ENCODE data around the gene ADGB.
"Not testable (repeated sequence)": the region's sequence is repeated elsewhere in the genome, so short reads cannot be mapped to it uniquely, and the experiment has no call there.

The ADGB gene

DNA sequence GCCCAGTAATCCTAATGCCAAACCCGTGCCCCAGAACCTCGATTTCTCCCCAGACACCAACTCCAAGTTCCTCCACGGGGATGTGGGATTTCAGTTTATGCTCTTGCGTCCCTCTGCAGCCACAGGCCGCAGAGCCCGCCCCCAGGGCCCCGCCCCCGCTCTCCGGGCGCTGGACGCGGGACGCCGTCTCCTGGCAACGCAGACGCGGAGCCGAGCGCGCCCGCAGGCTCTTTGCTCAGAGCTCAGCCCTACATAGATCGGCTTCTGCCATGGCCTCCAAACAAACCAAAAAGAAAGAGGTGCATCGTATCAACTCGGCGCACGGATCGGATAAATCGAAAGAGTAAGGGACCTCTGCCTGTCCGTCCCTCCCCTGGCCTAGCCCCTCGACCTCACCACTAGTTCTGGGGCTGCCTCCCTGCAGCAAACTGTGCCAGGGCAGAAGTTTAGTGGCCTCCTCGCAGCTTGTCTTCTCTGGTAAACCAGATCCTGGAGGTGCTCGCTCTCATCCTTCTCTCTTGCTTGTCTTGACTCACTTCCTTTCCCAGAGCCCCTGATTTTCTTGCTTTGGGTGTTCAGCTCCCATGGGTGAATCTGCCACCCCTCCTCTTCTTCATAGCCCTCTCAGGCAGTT, at the start of gene ADGB:
Gene ADGB, plus strand, starts transcription at position 201 of the 634 bp plus-strand sequence. Its CDS starts 69 bp downstream, at position 270.
- no peak for DNase-seq

DNA sequence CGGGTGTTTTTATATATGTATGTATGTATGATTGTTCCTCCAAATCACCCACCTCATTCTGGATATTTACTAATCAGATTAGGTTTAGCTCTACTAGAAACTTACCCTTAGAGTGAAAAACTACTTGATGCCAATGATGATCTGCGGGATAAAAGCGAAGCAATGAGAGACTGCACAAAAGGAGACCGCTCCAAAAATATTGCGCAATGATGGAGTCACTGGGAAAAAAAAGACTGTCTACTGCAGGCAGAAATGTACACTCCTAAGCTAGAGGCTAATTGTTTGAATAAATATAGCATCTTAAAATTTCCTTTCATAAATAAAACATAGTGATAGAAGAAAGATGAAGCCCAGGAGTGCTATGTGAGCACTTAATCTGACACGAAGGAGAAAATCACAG, 47.9 kb upstream of the ADGB start:
- DNase-seq: no peak

DNA sequence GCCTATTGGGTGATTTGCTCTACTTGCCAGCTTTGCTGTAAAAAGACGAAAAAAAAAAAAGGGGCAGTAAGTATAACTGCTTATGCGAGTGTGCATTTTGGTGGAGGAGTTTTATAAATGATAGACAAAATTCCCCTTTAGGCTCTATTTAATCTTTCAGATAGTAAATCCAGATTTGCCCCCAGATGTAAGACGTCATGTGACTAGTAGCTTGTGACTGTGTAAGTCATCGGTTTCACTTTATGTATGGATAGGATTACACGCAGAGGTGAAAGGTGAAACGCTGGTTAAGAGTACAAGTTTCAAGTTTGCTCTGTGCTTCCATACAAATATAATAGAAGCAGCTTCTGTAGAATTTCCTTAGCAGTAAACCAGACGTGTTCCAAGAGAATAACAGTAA, 47.2 kb upstream of the ADGB start:
- DNase-seq: no peak

DNA sequence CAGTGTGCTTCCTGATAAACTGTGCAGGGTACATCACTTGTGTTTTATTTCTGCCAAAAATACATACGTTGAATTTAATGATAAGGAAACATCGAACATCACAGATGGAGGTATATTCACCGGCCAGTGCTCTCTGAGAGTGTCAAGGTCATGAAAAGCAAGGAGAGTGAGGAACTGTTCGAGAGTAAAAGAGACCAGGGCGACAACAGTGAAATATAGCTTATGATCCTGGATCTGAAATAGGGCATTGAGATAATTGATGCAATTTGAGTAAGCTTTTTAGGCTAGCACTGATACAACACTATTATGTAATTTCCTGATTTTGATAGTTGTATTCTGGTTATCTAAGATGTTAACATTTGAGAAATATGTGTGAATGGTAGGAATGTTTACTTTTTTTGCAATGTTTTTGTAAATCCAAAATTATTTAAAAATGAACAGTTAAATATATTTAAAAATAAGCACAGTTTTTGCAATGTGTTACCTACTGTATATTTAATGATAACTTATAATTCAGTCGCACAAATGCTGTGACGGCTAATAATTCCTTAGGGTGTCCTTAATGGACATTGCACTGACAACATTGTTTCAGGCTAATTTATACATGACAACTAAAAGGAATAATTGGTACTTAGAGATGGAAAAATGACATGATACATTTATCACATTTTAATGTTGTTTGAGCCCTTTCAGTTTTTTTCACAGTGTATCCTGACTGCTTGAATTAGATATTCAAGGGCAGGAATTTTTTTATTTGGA, 45.2 kb upstream of the ADGB start:
- DNase-seq: no peak

DNA sequence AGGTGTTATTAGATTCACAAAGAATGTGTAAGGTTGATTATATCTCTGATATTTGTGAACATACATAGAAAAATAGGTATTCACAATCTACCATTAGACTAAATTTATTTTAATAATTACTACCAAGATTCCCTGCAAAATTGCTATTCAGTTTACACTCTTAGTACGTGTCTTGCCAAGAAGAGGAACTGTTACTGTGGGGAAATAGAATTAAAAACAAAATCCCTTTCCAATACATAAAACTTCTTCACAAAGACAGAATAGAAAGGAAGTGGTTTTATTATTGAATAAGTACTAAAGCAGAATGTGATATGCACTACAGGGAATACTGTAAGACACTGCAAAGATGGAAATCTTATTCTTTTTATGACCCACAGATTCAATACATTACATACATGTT, 38.2 kb upstream of the ADGB start:
- DNase-seq: no peak

DNA sequence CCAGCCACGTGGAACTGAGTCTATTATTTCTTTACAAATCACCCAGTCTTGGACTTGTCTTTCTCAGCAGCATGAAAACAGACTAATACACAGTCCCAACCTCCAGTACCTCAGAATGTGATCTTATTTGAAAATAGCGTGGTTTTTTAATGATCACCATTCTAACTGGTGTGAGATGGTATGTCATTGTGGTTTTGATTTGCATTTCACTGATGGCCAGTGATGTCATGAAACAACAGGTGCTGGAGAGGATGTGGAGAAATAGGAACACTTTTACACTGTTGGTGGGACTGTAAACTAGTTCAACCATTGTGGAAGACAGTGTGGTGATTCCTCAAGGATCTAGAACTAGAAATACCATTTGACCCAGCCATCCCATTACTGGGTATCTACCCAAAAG, 32.1 kb upstream of the ADGB start:
- DNase-seq: not testable (repeated sequence)

DNA sequence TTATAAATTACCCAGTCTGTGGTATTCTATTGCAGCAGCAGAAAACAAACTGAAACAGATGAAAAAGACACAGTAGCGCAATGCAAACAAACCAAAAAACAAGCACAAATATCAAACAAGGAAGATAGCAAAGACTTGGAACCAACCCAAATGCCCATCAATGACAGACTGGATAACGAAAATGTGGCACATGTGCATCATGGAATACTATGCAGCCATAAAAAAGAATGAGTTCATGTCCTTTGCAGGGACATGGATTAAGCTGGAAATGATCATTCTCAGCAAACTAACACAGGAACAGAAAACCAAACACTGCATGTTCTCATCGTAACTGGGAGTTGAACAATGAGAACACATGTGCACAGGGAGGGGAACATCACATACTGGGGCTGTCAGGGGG, 30.2 kb upstream of the ADGB start:
- DNase-seq: not testable (repeated sequence)

DNA sequence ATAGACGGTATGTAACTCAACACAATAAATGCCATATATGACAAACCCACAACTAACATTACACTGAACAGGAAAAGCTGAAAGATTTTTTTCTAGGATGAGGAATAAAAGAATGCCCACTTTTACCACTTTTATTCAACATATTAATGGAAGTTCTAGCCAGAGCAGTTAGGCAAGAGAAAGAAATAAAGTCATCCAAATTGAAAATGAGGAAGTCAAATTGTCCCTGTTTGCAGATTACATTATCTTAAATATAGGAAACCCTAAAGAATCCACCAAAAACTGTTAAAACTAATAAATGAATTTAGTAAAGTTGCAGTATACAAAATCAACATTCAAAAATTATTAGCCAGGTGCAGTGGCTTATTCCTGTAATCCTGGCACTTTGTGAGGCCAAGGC, 24.6 kb upstream of the ADGB start:
- no peak for DNase-seq

DNA sequence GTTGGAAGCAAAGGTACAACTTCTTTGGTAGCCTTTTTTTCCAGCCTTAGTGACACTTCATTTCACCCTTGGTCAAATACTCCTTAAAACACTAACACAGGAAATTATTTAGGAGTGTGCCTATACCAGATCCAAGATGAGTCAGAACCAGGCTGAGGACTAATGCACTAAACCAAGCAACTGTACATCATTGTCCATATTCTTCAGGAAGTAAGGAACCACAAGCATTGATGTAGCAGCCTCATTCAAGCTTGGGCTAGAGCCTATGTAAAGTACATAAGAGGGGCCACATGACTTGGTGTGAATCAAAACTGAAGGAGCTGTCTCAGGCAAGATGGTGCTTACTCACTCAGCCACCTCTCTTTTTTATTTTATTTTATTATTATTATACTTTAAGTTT, 20.7 kb upstream of the ADGB start:
- no peak for DNase-seq

DNA sequence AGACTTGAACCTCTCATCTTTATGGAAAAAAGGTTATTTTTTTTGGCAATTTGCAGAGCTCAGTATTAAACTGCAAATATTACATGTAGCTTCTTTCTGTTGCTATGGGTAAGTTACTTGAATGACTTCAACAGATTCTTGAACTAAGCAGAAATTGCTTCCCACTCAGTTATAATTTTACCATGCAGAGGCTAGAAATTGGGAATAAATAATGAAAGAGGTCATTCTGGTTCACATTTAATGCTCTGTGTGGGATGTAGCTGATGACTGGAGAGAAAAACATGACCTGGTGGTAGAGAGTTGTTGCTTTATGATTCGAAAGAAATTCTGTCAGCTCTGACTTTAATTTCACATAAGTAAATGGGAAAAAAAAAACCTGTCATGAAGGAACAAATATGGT, 16.8 kb upstream of the ADGB start:
- DNase-seq: no peak

DNA sequence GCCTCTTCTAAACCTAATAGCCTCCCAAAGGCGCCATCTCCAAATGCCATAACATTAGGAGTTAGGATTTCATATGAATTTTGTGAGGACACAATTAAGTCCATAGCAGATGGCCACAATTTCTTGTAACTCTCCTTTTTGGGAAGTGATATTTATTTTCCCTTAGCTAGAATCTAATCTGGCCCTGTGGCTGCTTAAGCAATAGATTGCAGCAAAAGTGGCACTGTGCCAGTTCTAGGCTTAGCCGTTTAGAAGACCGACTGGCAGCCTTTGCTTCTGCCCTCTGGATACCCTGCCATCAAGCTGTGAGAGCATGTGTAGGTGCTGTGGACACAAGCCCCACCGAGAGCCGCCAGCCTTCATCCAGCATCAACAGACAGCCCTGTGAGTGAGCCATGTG, 15.9 kb upstream of the ADGB start:
- DNase-seq: no peak

DNA sequence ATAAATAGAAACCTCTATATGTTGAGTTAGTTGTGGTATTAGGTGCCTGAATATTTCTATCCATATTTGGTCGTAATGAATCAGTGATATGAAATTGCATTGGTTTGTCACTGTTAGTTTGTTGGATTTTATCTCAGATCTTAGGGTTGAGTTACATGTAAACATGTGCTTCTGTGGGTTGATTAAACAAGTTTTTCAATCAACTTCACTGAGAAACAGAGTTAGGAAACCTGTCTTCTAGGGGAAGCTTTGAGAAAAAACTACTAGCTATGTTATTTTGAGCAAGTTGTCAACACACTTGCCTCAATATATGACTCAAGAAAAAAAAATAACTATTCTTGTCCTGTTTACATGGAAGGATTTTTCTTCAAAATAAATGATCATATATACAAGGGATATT, 14.8 kb upstream of the ADGB start:
- no peak for DNase-seq

DNA sequence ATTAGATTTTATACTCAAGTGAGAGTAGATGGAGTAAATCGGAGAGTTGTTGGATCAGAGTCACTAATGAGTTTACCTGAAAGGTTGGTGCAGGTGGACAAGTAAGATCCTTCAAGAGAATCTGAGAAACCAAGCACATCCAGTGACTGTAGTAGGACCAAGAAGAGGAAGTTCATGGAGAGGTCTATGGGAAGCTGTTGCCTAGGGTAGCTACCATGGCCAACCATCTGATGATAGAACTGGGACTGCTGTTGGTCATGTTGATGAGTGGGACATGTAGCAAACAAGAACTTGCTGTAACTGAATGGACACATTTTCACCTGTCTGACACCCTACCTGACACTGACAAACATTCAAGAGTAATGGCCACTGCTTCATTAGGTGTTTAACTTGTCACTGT, 11.3 kb upstream of the ADGB start:
- DNase-seq: no peak

DNA sequence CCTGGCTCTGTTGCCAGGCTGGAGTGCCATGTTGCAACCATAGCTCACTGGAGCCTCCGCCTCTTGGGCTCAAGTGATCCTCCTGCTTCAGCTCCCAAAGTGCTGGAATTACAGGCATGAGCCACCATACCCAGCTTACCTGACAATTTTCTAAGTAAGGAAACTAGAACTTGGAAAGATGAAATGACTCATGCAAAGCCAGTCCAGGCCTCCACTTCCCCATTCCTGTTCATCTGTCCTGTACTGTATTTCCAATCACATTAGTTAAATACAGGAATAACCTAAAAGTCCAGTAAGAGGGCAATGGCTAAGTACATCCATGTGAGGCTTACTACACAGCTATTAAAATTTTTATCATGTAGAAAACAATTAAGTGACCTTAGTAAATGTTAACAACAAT, 8.3 kb upstream of the ADGB start:
- no peak for DNase-seq

DNA sequence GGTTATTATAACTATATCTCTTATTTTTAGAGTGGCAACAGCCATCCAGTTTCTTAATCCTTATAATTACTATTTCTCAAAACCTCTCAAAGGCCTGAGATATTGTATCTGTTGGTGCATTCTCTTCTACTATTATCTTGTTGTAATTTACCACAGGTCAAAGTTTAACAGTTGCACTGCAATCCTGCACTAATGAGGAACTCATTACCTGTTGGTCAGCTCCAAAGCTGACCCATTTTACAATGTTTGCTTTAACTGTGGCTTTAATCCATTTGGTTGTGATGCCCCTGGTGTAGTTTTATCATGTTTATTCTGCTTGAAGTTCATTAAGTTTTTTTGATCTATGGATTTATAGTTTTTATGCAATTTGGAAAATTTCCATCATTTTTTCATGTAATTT, 6.3 kb upstream of the ADGB start:
- DNase-seq: no peak

DNA sequence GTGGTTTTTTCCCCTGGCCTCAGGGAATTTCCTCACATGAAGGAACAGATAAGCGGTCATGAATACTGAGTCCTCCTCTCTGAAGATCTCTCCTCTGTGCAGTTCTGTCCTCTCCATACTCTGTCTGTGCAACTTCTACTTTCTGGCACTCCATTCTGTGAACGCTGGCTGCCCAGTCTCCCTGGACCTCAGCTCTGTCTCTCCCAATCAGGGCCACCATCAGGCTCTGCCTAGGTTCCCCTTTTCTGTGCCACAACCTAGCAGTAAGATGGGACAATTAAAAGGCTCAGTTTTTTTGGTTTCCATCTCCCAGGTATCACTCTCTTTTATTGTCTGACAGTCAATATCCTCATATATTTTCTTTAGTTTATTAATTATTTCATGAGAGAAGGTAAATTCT, 4.8 kb upstream of the ADGB start:
- no peak for DNase-seq

DNA sequence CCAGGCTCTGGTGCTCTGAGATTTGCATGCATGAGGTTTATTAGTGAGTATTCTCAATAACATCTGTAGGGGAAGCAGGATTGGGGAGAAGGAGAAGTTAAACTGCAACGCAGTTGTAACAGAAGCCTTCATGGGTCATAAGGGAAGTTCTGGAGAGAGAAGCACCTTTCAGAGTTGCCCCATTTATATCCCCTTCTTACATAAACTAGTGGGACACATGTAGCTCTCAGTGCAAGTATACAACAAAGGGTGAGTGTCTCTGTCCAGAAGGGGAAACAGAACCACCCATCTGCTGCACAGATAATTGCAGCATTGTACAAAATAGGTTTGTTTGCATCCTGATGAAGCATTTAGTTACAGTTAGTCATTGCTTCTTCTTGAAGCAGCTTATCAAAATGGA, 4.3 kb upstream of the ADGB start:
- no peak for DNase-seq

DNA sequence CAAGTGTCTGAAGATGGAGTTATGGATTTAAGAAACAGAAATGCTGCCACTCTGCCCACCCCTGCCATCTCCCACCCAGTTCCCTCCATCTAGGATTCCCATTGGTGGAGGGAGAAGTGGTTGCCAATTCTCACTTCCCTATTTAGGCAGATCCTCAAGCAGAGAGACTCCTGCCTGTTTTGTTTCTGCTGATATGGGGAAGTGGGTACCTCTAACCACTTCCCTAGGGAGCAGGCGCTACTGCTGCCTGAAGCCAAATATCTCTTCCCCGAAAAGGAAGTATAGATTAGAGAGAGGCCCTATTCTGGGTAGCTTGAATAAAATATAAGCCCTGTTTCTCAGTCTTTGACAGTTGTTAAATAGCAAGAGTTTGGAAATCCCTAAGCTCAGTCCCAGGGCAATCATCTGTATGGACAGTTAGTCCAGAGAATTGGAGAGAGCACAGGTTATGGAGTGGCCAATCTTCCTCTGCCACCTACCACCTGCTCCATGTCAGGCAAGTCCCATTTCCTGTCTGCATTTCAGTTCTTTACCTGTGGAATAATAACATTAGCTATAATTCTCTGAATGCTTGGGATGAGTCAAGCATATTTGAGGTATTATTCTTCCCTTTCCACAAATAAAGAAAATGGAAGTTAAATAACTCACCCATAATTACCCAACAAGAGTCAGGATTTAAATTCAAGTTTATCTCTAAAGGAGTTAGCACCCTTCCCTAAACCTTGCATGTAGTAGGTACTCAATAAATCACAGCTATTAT, 2.6 kb upstream of the ADGB start:
- peak; percentile 16 for DNase-seq

DNA sequence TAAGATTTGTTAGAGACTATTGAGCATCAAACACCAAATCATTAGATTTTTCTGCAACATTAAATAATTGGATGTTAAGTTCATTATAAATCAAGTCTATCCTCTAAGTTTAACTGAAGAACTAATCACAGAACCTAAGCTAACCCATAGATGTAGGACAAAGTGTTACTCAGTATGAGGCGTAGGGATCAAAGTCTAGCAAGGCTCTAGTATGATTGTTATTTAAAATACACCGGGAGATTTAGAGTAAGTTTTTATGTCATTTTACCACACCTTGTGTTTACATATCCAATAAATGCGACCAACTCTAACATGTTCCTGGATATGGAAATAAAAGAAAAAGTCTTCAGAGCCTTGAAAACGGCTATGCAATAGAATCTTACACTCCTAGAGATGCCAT, 2.6 kb downstream of the ADGB start:
- no peak for DNase-seq

DNA sequence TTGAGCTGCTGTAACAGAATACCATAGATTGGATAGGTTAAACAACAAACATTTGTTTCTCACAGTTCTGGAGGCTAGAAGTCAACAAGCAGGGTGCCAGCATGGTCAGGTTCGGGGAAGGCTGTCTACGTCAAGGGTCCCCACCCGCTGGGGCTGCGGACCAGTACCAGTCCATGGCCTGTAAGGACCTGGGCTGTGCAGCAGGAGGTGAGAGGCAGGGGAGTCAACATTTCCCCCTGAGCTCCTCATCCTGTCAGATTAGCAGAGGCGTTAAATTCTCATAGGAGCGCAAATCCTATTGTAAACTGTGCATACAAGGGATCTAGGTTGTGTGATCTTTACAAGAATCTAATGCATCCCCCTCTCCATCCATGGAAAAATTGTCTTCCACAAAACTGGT, 3.8 kb downstream of the ADGB start:
- DNase-seq: no peak

DNA sequence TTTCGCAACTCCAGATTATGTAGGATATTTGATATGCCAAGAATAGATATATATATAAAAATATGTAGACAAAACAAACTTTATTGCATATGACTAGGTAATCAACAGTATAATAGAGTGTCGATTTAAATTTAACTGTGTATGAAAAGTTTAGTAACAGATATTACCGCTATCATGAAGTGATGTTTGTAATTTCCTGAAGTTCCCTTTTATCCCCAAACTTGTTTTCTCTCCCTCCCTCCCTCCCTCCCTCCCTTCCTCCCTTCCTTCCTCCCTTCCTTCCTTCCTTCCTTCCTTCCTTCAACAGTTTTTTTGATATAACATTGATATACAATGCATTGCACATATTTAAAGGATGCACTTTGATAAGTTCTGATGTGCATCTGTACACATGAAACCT, 15.2 kb downstream of the ADGB start:
- DNase-seq: no peak

DNA sequence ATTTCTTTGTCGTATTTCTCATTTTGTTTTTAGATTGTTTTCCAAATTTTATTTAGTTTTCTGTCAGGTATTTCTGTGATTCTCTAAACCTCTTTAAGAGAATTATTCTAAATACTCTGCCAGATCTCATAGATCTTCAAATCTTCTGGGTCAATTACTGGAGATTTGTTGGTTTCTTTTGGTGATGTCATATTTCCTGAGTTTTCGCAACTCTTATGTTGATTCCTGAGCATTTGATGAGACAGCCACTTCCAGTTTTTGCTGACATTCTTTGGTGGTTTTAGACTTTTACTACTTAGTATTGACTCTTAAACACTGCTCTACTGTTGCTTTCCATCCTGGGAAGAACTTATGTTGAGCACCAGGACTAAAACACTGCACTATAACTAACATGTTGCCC, 21.9 kb downstream of the ADGB start:
- DNase-seq: no peak

DNA sequence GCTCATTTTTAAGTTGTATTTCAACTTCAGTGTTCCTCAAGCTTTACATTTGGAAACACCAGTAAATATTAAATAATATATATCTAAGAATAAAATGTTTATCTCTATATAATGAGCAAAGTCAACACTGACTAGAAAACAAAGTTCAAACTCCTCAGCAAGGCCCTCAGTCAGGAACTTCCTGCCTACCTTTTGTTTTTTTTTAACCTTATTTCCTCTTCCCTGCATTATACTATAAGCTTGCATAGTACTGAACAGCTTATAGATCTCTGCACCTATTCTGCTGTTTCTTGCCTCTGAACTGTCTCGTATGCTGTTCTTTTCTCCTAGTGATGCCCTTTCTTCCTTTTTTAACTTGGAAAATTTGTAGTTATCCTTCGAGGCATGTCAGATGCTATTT, 29.6 kb downstream of the ADGB start:
- no peak for DNase-seq

DNA sequence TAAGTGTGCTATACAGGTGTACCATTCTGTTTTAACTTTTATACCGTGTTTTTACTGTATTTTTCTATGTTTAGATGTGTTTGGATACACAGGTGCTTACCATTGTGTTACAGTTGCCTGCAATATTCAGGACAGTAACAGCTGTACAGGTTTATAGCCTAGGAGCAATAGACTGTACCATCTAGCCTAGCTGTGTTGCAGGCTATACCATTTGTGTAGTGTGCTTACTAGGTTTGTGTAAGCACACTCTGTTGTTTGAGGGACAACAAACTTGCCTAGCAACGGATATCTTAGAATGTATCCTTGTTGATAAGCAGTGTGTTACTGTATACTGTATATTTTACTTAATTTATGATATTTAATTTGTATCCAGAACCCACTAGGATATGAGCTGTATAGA, 35.2 kb downstream of the ADGB start:
- no peak for DNase-seq
